Heart right ventricle (tissue), 16 donors: ENCODE results near the gene GOLGA6L6. TPM values are rescaled to one million over a fixed set of nuclear protein-coding genes. Genes with fewer than 3 reads are reported as not detected.
"Not testable (repeated sequence)": the region's sequence is repeated elsewhere in the genome, so short reads cannot be mapped to it uniquely, and the experiment has no call there.

Experiments
- ATAC-seq, 8 donors: fragments of 200-7000 bp; cut with Tn5 transposase; one replicate each; pipeline ENCODE4 v1.9.1; 2020; ENCODE audit warnings: mild to moderate bottlenecking in 8 of 8, moderate library complexity in 8 of 8, moderate number of reproducible peaks in 1 of 8
- DNase-seq, 2 donors: peaks; one replicate each; pipeline ENCODE4 v3.0.0-alpha.2; 2020
- H3K27ac ChIP-seq, 10 donors: fragments of 200-600 bp; sonication (generic) in 2 of 10; one replicate each; pipeline versions ENCODE4 v1.5.0 to v1.8.0; 2020 to 2022; ENCODE audit warnings: mild to moderate bottlenecking in 3 of 10
- H3K27me3 ChIP-seq, 7 donors: fragments of 200-600 bp; one replicate each; pipeline ENCODE4 v1.8.0; 2021 to 2022; ENCODE audit warnings: mild to moderate bottlenecking in 2 of 7
- H3K36me3 ChIP-seq, 9 donors: fragments of 200-600 bp; sonication (generic) in 1 of 9; one replicate each; pipeline versions ENCODE4 v1.5.0 to v1.8.0; 2020 to 2022; ENCODE audit warnings: mild to moderate bottlenecking in 2 of 9
- H3K4me1 ChIP-seq, 9 donors: fragments of 200-600 bp; sonication (generic) in 1 of 9; one replicate each; pipeline versions ENCODE4 v1.5.0 to v1.8.0; 2020 to 2022; ENCODE audit warnings: mild to moderate bottlenecking in 4 of 9
- H3K4me3 ChIP-seq, 10 donors: fragments of 200-600 bp; sonication (generic) in 2 of 10; one replicate each; pipeline versions ENCODE4 v1.5.0 to v1.8.0; 2020 to 2022; ENCODE audit warnings: mild to moderate bottlenecking in 7 of 10, moderate library complexity in 2 of 10
- H3K9me3 ChIP-seq, 11 donors: fragments of 200-600 bp in 10 of 11; sonication (generic) in 2 of 11; one replicate each; pipeline versions ENCODE4 v1.5.0 to v1.8.0; 2013 to 2022; ENCODE audit warnings: mild to moderate bottlenecking in 2 of 11, control low read depth in 1 of 11, moderate library complexity in 1 of 11
- WGBS, 2 donors: extraction: QIAGEN DNeasy Blood & Tissue Kit; methylation state at CpG; one replicate each; pipeline ENCODE4 v1.1.7; 2013; ENCODE audit warnings: inconsistent platforms in 1 of 2; 5-methylcytosine and 5-hydroxymethylcytosine counted together
- intact Hi-C, 10 donors: fragments of 100-400 bp; cut with DNase I; formaldehyde crosslinking; loops; one replicate each; pipeline versions ENCODE4 v1.11.1 to v1.14.2; 2022
- long read RNA-seq, 3 donors: library from polyadenylated mRNA; unstranded; transcript quantifications; one replicate each; pipeline ENCODE4 v2.0.0, GENCODE V29; 2020 to 2021
- polyA plus RNA-seq, 2 donors: library from polyadenylated mRNA; stranded (reverse); fragments of 200-250 nt; gene quantifications; one replicate each; pipeline ENCODE4 v1.2.3, GENCODE V29; 2013
- total RNA-seq, 10 donors: library from RNA; stranded (reverse); fragmentation: NEBNext Ultra II Directional in 3 of 10; extraction: Animal tissue kit (Norgen Biotek cat#: 25700) in 3 of 10; gene quantifications; one replicate each; pipeline versions ENCODE4 v1.2.1 to v1.2.4, GENCODE V29; 2021 to 2023
- donor health status: Arrhythmogenic right ventricular cardiomyopathy.
- donor health status: ischemic (EF 13 %, LVEDD 7.1; RV severe dilation, severe dysfunction).
- donor health status: healthy with polysubstance abuse.
- donor health status: DM: no; HTN: yes; CAD: no.
- donor health status: DM: no; HTN: no; CAD: no.
- donor health status: ischemic (EF 25% LVEDD 6.9; RV normal size, moderate dysfunction).
- donor health status: ischemic (EF 25% LVEDD 5.7; RV mildly dilated, moderate dysfunction).
- donor health status: healthy.
- donor health status: DM: yes; HTN: yes; CAD: no.
- donor health status: Ischemic cardiomyopathy.
- donor health status: ischemic (EF 35%, LVEDD 5.7; RV mildly dilated, moderate dysfunction).
- donor health status: nonischemic (EF 11% LVEDD 7.7; RV severe dilation, severe dysfunction).
- donor health status: DM: yes; HTN: yes; CAD: no.
- donor health status: PGD.
- donor health status: ischemic (EF 29% LVEDD 5.4; RV normal size, mild dysfunction).
- donor health status: nonischemic (EF 23%, LVEDD 6.1; RV moderate dilation, normal function).

Gene GOLGA6L6
- total RNA-seq (not detected), polyA plus RNA-seq (not detected)
- long read RNA-seq, donor 1, result 0 reads
- long read RNA-seq, donor 2, result 0 reads
- long read RNA-seq, donor 3, result 0 reads

- DNase-seq, H3K36me3 ChIP-seq, intact Hi-C loops, H3K27ac ChIP-seq, H3K27me3 ChIP-seq, H3K9me3 ChIP-seq, ATAC-seq, H3K4me1 ChIP-seq, H3K4me3 ChIP-seq: not testable (repeated sequence)
- 82 to 89% methylated on average over 4 of the region's 7 CpGs for WGBS, 2 donors
Observed at GRCh38 chr15:20541700-20542099, at the start of gene GOLGA6L6. TSS of gene GOLGA6L6 (minus strand) at chr15:20541800. CDS start at chr15:20541709, 91 bp downstream.

GRCh38 chr15:20590069-20590468 lies 48.5 kb upstream of the GOLGA6L6 start:
- H3K4me1 ChIP-seq, H3K9me3 ChIP-seq, H3K27ac ChIP-seq, DNase-seq, H3K4me3 ChIP-seq, H3K27me3 ChIP-seq, H3K36me3 ChIP-seq, intact Hi-C loops, ATAC-seq: not testable (repeated sequence)
- no CpG with 5 or more reads among the region's 2 CpGs for WGBS, 2 donors

GRCh38 chr15:20586821-20587220 lies 45.2 kb upstream of the GOLGA6L6 start:
- intact Hi-C loops, H3K4me1 ChIP-seq: not testable (repeated sequence)
- WGBS, 2 donors, result 76 to 83% methylated on average over 2 of the region's 3 CpGs

GRCh38 chr15:20582726-20583115 lies 41.1 kb upstream of the GOLGA6L6 start:
- ATAC-seq, DNase-seq: not testable (repeated sequence)

More at GRCh38 chr15:20586821-20587220, 45.2 kb upstream of the GOLGA6L6 start:
- not testable (repeated sequence) for H3K27me3 ChIP-seq, H3K27ac ChIP-seq, H3K4me3 ChIP-seq, H3K36me3 ChIP-seq, ATAC-seq, DNase-seq, H3K9me3 ChIP-seq

GRCh38 chr15:20582109-20582725 lies 40.6 kb upstream of the GOLGA6L6 start:
- peak in 3 of 8 donors; percentile 34 to 91 (median 42) for ATAC-seq
- WGBS, 2 donors, result 82 to 87% methylated on average over 8 to 9 of the region's 39 CpGs
- H3K27ac ChIP-seq, H3K4me3 ChIP-seq, H3K4me1 ChIP-seq, DNase-seq, H3K9me3 ChIP-seq, intact Hi-C loops, H3K27me3 ChIP-seq, H3K36me3 ChIP-seq: not testable (repeated sequence)

More at GRCh38 chr15:20582726-20583115, 41.1 kb upstream of the GOLGA6L6 start:
- H3K36me3 ChIP-seq, H3K27me3 ChIP-seq, H3K9me3 ChIP-seq, H3K4me3 ChIP-seq, intact Hi-C loops, H3K4me1 ChIP-seq, H3K27ac ChIP-seq: not testable (repeated sequence)
- 75 to 82% methylated on average over 7 to 8 of the region's 18 CpGs for WGBS, 2 donors

- H3K36me3 ChIP-seq, H3K27me3 ChIP-seq, H3K4me1 ChIP-seq, H3K9me3 ChIP-seq, DNase-seq, intact Hi-C loops, H3K27ac ChIP-seq, H3K4me3 ChIP-seq: not testable (repeated sequence)
- ATAC-seq, result peak in 3 of 8 donors; percentile 52 to 96 (median 55)
- WGBS, 2 donors, result 74 to 81% methylated on average over 12 to 13 of the region's 62 CpGs
Observed at GRCh38 chr15:20581261-20582108, 39.9 kb upstream of the GOLGA6L6 start.

GRCh38 chr15:20579662-20580061 lies 38.1 kb upstream of the GOLGA6L6 start:
- H3K4me3 ChIP-seq, H3K36me3 ChIP-seq, H3K9me3 ChIP-seq, ATAC-seq, H3K27me3 ChIP-seq, intact Hi-C loops, DNase-seq, H3K4me1 ChIP-seq, H3K27ac ChIP-seq: not testable (repeated sequence)
- 85 to 87% methylated on average over 11 of the region's 14 CpGs for WGBS, 2 donors

GRCh38 chr15:20551289-20551688 lies 9.7 kb upstream of the GOLGA6L6 start:
- H3K27ac ChIP-seq, H3K27me3 ChIP-seq, intact Hi-C loops, H3K4me1 ChIP-seq, DNase-seq, ATAC-seq, H3K9me3 ChIP-seq, H3K36me3 ChIP-seq, H3K4me3 ChIP-seq: not testable (repeated sequence)
- 93 to 94% methylated on average over 5 of the region's 19 CpGs for WGBS, 2 donors

- DNase-seq, H3K9me3 ChIP-seq, H3K27me3 ChIP-seq, H3K27ac ChIP-seq, ATAC-seq, H3K4me3 ChIP-seq, H3K4me1 ChIP-seq, intact Hi-C loops, H3K36me3 ChIP-seq: not testable (repeated sequence)
- 15 to 40% methylated on average over 8 to 16 of the region's 87 CpGs for WGBS, 2 donors
Observed at GRCh38 chr15:20505926-20506658, 35.5 kb downstream of the GOLGA6L6 start.

- H3K4me1 ChIP-seq, H3K9me3 ChIP-seq, DNase-seq, H3K27ac ChIP-seq, H3K36me3 ChIP-seq, H3K27me3 ChIP-seq, H3K4me3 ChIP-seq, ATAC-seq, intact Hi-C loops: not testable (repeated sequence)
- WGBS, 2 donors, result no CpG with 5 or more reads among the region's 3 CpGs
Observed at GRCh38 chr15:20502839-20503238, 38.8 kb downstream of the GOLGA6L6 start.
